ENCODE measurements around the gene ENKD1. TPM values are rescaled to one million over a fixed set of nuclear protein-coding genes. Genes with fewer than 3 reads are reported as not detected.

Gene ENKD1, protein sequence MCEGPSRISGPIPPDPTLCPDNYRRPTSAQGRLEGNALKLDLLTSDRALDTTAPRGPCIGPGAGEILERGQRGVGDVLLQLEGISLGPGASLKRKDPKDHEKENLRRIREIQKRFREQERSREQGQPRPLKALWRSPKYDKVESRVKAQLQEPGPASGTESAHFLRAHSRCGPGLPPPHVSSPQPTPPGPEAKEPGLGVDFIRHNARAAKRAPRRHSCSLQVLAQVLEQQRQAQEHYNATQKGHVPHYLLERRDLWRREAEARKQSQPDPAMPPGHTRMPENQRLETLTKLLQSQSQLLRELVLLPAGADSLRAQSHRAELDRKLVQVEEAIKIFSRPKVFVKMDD
- 1 to 10 TPM; 6.1 to 6.8 TPM for total RNA-seq
- 5.7 to 13.7 reads per million in 2 donors for total RNA-seq

DNA sequence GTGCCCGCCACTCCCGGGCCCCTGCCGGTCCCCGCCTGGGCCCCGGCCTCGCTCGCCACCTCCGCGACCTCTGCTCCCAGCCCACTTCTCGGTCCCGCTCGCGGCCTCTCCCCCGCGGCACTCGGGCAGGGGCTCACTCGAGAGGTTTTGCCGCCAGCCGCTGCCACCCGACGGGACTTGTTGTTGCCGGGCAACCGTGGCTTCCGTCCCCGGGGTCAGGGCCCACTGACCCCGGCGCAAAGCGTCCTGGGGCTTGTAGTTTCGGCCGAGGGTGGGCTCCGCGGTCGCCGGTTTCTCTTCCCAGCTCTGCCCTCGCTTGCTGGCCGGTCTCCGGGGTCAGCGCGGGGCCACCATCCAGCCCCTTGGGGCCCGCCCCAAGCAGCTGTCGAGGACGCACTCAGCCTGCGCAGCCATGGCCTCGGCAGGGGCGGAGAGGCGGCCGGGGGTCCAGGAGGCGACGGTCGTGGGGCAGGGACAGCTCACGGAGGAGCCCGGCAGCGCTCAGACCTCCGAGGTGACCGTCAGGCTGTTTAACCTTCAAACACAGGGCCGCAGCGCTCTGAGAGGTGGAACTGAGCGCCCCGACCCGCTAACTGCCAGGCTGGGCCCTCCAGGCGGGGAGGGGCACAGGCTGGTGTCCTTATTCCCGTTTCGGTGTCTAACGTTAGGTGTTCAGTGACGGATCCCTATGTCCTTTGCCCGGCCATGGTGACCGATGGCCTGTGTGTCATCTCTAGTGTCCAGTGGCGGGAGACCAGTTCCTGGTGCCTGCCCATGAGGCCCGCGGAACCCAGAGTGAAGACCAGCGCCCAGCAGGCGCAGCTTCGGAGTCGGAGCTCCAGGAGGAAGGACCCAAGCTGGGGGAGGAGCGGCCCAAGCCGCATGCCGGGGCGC lies at the start of gene ENKD1, which contains the start of gene C16orf86:
TSS of gene ENKD1 (minus strand) at position 192 of the 894 bp plus-strand sequence. CDS start 308 bp downstream, outside the sequence.
TSS of gene C16orf86 (plus strand) at position 256 of the 894 bp plus-strand sequence. CDS start at position 413, 157 bp downstream.
- DNase-seq: peak; percentile 74 to 79 (median 74)
- no peaks in the 10 kb centered on the region for H3K27me3 Mint-ChIP-seq
- H3K9me3 ChIP-seq (ENCODE audit: control insufficient read depth, low read length, poor library complexity, severe bottlenecking): no peaks in the 10 kb centered on the region
- H3K4me3 Mint-ChIP-seq: peak within 1 kb of the TSS; percentile 93
- peak; percentile 78 for ATAC-seq
- peak within 1 kb of the TSS; percentile 74 for H3K27ac Mint-ChIP-seq
- H3K36me3 Mint-ChIP-seq (ENCODE audit: low read depth): no peaks in the 10 kb centered on the region
- H3K4me1 Mint-ChIP-seq: peaks cover 20% of the 10 kb centered on the region

DNA sequence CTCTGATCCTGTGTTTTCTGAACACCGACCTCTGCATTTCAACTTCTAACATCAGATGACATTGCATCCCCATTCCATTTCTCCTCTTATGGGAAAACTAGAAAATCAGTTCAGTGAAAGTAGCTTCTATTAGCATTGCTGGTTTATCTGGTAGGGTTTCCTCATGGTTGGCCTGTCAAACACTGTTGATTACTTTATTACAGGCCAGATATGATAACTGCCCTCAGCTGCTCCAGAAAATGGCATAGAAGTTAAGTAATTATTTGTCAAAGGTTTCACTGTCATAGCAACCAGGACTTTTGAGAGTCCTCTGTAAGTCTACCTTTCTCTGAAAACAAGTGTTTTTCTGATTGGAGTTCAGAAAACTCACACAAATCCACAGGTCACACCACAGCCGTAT lies 49.5 kb upstream of the ENKD1 start:
- no peak for ATAC-seq
- Mint-ChIP-seq H3K27ac (no peak overlapping the region), H3K27me3 (no peaks in the 10 kb centered on the region), H3K36me3 (ENCODE audit: low read depth) (peaks cover 8% of the 10 kb centered on the region), H3K4me3 (no peak overlapping the region), H3K4me1 (peaks cover 47% of the 10 kb centered on the region)
- no peak for DNase-seq
- no peaks in the 10 kb centered on the region for H3K9me3 ChIP-seq (ENCODE audit: control insufficient read depth, low read length, poor library complexity, severe bottlenecking)

DNA sequence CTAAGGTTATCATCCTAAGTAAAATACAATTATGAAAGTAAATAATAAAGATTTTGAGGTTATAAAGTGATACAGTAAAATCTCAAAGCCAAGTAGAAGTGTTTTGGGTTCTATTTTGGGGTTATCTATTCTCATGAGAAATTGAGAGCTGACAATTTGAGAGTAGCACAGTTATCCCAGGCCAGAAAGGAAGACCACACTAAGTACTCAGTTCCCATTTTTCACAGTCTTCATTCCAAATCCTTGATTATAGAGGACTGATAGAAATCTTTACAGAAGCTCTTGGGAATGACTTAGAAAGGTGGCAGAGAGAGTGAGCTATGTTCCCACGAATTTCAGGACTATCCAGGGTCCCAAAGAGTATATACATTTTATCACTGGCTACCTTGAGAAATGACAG lies 48.0 kb upstream of the ENKD1 start:
- H3K27me3 Mint-ChIP-seq: no peaks in the 10 kb centered on the region
- no peak for ATAC-seq
- peaks cover 8% of the 10 kb centered on the region for H3K36me3 Mint-ChIP-seq (ENCODE audit: low read depth)
- no peaks in the 10 kb centered on the region for H3K9me3 ChIP-seq (ENCODE audit: control insufficient read depth, low read length, poor library complexity, severe bottlenecking)
- DNase-seq: no peak
- no peak overlapping the region for H3K4me3 Mint-ChIP-seq
- H3K4me1 Mint-ChIP-seq: peaks cover 36% of the 10 kb centered on the region
- H3K27ac Mint-ChIP-seq: no peak overlapping the region

DNA sequence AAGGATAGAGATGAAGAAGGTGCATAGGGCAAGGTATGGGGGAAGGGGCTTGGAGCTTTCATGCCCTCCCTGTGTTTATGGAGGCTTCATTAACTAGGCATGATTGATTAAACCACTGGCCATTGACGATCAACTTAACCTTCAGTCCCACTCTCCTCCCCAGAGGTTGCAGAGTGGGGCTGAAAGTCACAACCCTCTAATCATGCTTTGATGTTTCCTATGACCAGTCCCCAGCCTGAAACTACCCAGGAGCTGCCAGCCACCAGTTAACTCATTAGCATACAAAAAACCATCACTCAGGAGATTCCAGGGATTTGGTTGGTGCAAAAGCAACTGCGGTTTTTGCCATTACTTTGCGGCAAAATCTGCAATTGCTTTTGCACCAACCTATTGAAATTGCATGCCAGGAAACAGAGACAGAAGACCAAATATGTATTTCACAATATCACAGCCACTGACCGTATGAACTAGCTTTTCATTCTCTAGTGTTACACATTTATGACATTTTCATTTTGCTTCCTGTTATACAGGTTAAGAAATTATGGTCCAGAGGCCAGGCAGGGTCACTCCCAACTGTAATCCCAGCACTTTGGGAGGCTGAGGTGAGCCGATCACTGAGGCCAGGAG lies 47.2 kb upstream of the ENKD1 start:
- DNase-seq: no peak
- peaks cover 33% of the 10 kb centered on the region for H3K4me1 Mint-ChIP-seq
- H3K27ac Mint-ChIP-seq: peak overlapping the region; percentile 56
- no peak for ATAC-seq
- H3K4me3 Mint-ChIP-seq: no peak overlapping the region
- H3K9me3 ChIP-seq (ENCODE audit: control insufficient read depth, low read length, poor library complexity, severe bottlenecking): no peaks in the 10 kb centered on the region
- H3K36me3 Mint-ChIP-seq (ENCODE audit: low read depth): peaks cover 8% of the 10 kb centered on the region
- H3K27me3 Mint-ChIP-seq: no peaks in the 10 kb centered on the region

DNA sequence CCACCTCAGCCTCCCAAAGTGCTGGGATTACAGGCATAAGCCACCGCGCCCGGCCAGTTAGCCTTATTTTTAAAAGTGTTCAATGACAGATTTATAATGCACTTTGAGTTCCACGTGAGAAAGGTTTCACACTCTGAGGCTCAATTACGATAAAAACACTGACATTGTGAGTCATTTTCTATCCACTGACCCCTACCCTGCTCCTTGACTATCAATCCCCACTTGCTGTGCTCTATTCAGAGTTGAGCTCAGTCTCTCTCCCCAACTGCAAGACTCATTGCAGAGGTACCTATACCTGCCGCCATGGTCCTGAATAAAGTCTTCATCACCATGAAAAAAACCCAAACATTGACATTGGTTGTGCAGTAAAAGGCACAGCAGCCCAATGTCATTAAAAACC lies 44.1 kb upstream of the ENKD1 start:
- Mint-ChIP-seq H3K4me1 (peaks cover 19% of the 10 kb centered on the region), H3K27ac (no peak overlapping the region), H3K27me3 (no peaks in the 10 kb centered on the region), H3K4me3 (no peak overlapping the region), H3K36me3 (ENCODE audit: low read depth) (peaks cover 8% of the 10 kb centered on the region)
- no peaks in the 10 kb centered on the region for H3K9me3 ChIP-seq (ENCODE audit: control insufficient read depth, low read length, poor library complexity, severe bottlenecking)
- ATAC-seq: no peak
- no peak for DNase-seq

DNA sequence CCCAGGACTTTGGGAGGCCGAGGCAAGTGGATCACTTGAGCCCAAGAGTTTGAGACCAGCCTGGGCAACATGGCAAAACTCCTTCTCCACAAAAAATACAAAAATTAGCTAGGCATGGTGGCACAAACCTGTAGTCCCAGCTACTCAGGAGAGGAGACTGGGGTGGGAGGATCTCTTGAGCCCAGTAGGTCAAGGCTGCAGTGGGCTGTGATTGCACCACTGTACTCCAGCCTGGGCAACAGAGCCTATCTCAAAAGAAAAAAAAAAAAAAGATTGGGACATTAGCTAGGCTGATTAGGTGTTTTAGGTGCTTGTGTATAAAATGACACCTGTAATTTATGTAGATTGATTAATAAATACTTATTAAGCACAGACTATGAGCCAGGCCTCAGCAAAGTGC lies 42.5 kb upstream of the ENKD1 start:
- Mint-ChIP-seq H3K27me3 (no peaks in the 10 kb centered on the region), H3K27ac (no peak overlapping the region), H3K4me1 (peaks cover 25% of the 10 kb centered on the region), H3K36me3 (ENCODE audit: low read depth) (peaks cover 8% of the 10 kb centered on the region), H3K4me3 (no peak overlapping the region)
- no peaks in the 10 kb centered on the region for H3K9me3 ChIP-seq (ENCODE audit: control insufficient read depth, low read length, poor library complexity, severe bottlenecking)
- ATAC-seq: no peak
- no peak for DNase-seq

DNA sequence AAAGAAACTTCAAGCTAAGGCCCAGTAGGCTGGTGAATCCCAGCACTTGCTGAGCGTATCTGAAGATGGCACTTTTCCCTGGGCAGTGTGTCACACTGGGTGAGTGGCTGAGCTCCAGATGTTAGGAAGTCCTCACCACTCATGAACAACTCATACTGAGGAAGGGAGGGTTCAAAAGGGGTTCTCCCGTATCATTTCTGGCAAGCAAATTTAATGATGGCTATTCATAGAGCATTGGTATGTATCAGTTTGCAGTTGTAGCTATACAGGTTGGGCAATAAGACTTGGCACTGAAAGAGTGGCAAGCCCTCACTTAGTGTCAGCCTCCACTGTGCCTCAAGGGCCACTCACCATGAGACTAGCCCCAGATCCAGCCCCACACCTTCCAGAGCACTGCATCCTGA lies 41.8 kb upstream of the ENKD1 start:
- ATAC-seq (no peak), DNase-seq (no peak)
- Mint-ChIP-seq H3K36me3 (ENCODE audit: low read depth) (peaks cover 8% of the 10 kb centered on the region), H3K27me3 (no peaks in the 10 kb centered on the region), H3K4me3 (no peak overlapping the region), H3K4me1 (peaks cover 30% of the 10 kb centered on the region), H3K27ac (no peak overlapping the region)
- no peaks in the 10 kb centered on the region for H3K9me3 ChIP-seq (ENCODE audit: control insufficient read depth, low read length, poor library complexity, severe bottlenecking)

DNA sequence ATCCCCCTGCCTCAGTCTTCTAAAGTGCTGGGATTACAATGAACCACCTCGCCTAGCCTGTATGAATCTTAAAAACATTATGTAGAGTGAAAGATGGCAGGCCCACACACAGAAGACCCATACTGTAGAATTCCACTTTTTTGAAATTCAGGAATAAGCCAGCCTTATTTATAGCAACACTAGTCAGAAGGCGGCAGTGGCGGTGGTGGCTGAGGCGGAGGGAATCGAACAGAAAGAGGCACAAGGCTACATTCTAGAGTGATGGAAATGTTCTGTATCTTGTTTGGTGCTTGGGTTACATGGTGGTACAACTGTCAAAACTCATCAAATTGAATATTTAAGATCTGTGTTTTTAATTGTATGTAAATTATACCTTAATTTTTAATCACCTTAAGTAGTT lies 41.2 kb upstream of the ENKD1 start:
- no peak for DNase-seq
- H3K27me3 Mint-ChIP-seq: no peaks in the 10 kb centered on the region
- H3K9me3 ChIP-seq (ENCODE audit: control insufficient read depth, low read length, poor library complexity, severe bottlenecking): no peaks in the 10 kb centered on the region
- no peak for ATAC-seq
- H3K36me3 Mint-ChIP-seq (ENCODE audit: low read depth): peaks cover 8% of the 10 kb centered on the region
- no peak overlapping the region for H3K4me3 Mint-ChIP-seq
- H3K4me1 Mint-ChIP-seq: peaks cover 31% of the 10 kb centered on the region
- no peak overlapping the region for H3K27ac Mint-ChIP-seq

DNA sequence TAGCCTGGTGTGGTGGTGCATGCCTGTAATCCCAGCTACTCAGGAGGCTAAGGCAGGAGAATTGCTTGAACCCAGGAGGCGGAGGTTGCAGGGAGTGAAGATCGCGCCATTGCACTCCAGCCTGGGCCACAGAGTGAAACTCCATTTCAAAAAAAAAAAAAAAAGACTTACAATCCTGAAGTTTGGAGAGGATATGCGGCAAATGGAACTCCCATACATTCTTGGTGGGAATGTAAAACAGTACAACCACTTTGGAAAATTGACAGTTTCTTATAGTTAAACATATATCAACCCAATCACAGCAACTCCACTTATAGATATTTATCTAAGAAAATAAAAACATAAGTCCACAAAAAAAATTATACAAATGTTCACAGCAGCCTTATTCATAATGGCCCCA lies 40.7 kb upstream of the ENKD1 start:
- H3K4me1 Mint-ChIP-seq: peaks cover 31% of the 10 kb centered on the region
- DNase-seq (no peak), ATAC-seq (no peak)
- H3K27ac Mint-ChIP-seq: no peak overlapping the region
- H3K4me3 Mint-ChIP-seq: no peak overlapping the region
- H3K9me3 ChIP-seq (ENCODE audit: control insufficient read depth, low read length, poor library complexity, severe bottlenecking): no peaks in the 10 kb centered on the region
- H3K27me3 Mint-ChIP-seq: no peaks in the 10 kb centered on the region
- H3K36me3 Mint-ChIP-seq (ENCODE audit: low read depth): peaks cover 8% of the 10 kb centered on the region

DNA sequence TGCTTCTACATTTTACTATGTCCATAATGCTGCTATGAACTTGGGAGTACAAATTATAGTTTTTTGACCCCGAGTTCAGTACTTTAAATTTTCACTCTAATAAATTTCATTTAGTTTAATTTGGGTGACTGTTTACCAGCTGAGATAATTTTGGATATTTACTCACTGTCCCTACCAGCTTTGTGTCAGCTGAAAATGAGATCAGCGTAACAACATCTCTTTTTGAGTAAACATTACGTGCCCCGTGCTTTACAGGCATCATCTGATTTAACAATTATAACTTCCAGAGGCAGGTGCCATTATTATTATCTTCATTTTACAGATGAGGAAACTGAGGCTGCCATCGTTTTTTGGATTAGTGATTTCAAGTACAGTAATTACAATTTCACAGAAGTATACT lies 37.6 kb upstream of the ENKD1 start:
- Mint-ChIP-seq H3K27ac (peak overlapping the region; percentile 79), H3K4me1 (peaks cover 22% of the 10 kb centered on the region), H3K36me3 (ENCODE audit: low read depth) (no peaks in the 10 kb centered on the region), H3K4me3 (peak overlapping the region; percentile 83), H3K27me3 (no peaks in the 10 kb centered on the region)
- no peaks in the 10 kb centered on the region for H3K9me3 ChIP-seq (ENCODE audit: control insufficient read depth, low read length, poor library complexity, severe bottlenecking)
- no peak for ATAC-seq
- no peak for DNase-seq

DNA sequence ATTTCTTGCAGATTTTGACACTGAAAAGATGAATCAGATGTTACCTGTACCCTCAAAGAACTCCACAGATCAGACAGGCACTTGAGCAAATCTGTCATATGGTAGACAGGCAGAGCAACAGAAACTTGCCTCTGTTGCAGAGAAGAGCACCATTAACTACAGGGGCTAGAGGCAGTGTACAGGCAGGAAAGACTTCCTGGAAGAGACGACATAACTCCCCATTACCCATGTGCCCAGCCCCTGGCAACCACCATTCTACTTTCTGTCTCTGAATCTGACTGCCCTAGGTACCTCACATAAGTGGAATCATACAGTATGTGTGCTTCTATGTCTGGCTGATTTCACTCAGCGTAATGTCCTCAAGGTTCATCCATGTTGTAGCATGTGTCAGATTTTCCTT lies 37.1 kb upstream of the ENKD1 start:
- H3K4me1 Mint-ChIP-seq: peaks cover 23% of the 10 kb centered on the region
- no peaks in the 10 kb centered on the region for H3K9me3 ChIP-seq (ENCODE audit: control insufficient read depth, low read length, poor library complexity, severe bottlenecking)
- no peaks in the 10 kb centered on the region for H3K36me3 Mint-ChIP-seq (ENCODE audit: low read depth)
- peak; percentile 66 for ATAC-seq
- DNase-seq: no peak
- peak overlapping the region; percentile 79 for H3K27ac Mint-ChIP-seq
- H3K27me3 Mint-ChIP-seq: no peaks in the 10 kb centered on the region
- H3K4me3 Mint-ChIP-seq: peak overlapping the region; percentile 83

DNA sequence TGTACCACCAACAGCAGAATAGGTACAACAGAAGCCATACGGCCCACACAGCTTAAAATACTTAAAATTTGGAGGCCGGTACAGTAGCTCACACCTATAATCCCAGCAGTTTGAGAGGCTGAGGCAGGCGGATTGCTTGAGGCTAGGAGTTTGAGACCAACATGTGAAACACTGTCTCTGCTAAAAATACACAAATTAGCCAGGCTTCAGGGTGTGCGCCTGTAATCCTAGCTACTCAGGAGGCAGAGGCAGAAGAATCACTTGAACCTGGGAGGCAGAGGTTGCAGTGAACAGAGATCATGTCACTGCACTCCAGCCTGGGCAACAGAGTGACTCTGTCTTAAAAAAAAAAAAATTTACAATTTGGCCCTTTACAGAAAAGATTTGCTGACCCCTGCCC lies 35.6 kb upstream of the ENKD1 start:
- H3K4me1 Mint-ChIP-seq: peaks cover 23% of the 10 kb centered on the region
- ATAC-seq (no peak), DNase-seq (no peak)
- H3K27me3 Mint-ChIP-seq: no peaks in the 10 kb centered on the region
- H3K4me3 Mint-ChIP-seq: no peak overlapping the region
- no peaks in the 10 kb centered on the region for H3K36me3 Mint-ChIP-seq (ENCODE audit: low read depth)
- no peaks in the 10 kb centered on the region for H3K9me3 ChIP-seq (ENCODE audit: control insufficient read depth, low read length, poor library complexity, severe bottlenecking)
- no peak overlapping the region for H3K27ac Mint-ChIP-seq

DNA sequence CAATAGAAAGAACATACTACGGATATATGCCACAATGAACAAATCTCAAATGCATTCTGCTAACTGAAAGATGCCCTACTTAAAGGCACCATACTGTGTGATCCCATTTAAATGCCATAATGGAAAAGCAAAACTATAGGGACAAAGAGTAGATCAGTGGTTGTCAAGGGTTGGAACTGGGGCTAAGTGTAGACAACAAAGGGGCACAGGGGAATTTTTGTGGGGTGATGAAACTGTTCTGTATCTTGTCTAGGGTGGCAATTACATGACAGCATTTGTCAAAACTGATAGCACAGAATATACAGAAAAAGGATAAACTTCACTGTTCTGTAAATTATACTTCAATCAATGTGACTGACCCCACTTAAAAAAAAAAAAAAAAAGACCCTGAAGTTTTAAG lies 34.9 kb upstream of the ENKD1 start:
- no peak overlapping the region for H3K4me3 Mint-ChIP-seq
- H3K36me3 Mint-ChIP-seq (ENCODE audit: low read depth): no peaks in the 10 kb centered on the region
- H3K4me1 Mint-ChIP-seq: peaks cover 23% of the 10 kb centered on the region
- no peaks in the 10 kb centered on the region for H3K27me3 Mint-ChIP-seq
- no peaks in the 10 kb centered on the region for H3K9me3 ChIP-seq (ENCODE audit: control insufficient read depth, low read length, poor library complexity, severe bottlenecking)
- ATAC-seq (no peak), DNase-seq (no peak)
- H3K27ac Mint-ChIP-seq: no peak overlapping the region
